ENCODE data around the gene WNT7B.

GRCh38 chr22:45877651-45878050, 99.3 kb downstream of the WNT7B start:
- no peak for TF ChIP-seq CTCF (IDR thresholded peaks at IDR 0.05)
- no peak for TF ChIP-seq EZH2 (IDR thresholded peaks at IDR 0.05)

Data from neural progenitor cell (in vitro differentiated cells).